DLD1 (cell line): ENCODE data around the gene TYRO3.

Experiments
- in situ Hi-C: cut with HindIII; loops from 2 replicates; pipeline ENCODE4 v1.10.0; 2017; ENCODE audit warnings: low sequenced_read_pairs

TYRO3 gene

GRCh38 chr15:41599061-41599460, 40.0 kb downstream of the TYRO3 start:
- in situ Hi-C loops, result no loop called here

GRCh38 chr15:41603411-41603935, 44.5 kb downstream of the TYRO3 start:
- in situ Hi-C loops, result no loop called here

GRCh38 chr15:41603941-41604911, 45.2 kb downstream of the TYRO3 start:
- in situ Hi-C loops, result no loop called here

GRCh38 chr15:41605566-41605965, 46.6 kb downstream of the TYRO3 start:
- in situ Hi-C loops, result no loop called here

- in situ Hi-C loops, result no loop called here
Measured at GRCh38 chr15:41606997-41607396, 48.0 kb downstream of the TYRO3 start.

- in situ Hi-C loops, result no loop called here
Measured at GRCh38 chr15:41609123-41609522, 50.1 kb downstream of the TYRO3 start.

- in situ Hi-C loops, result no loop called here
Measured at GRCh38 chr15:41610048-41610447, 51.0 kb downstream of the TYRO3 start.

- in situ Hi-C loops, result no loop called here
Measured at GRCh38 chr15:41620536-41621199, 61.7 kb downstream of the TYRO3 start.

- in situ Hi-C loops, result no loop called here
Measured at GRCh38 chr15:41621200-41622193, 62.5 kb downstream of the TYRO3 start.

GRCh38 chr15:41622901-41623300, 63.9 kb downstream of the TYRO3 start:
- in situ Hi-C loops, result no loop called here

- in situ Hi-C loops, result no loop called here
Measured at GRCh38 chr15:41627203-41627602, 68.2 kb downstream of the TYRO3 start.

- in situ Hi-C loops, result no loop called here
Measured at GRCh38 chr15:41629463-41629862, 70.5 kb downstream of the TYRO3 start.

GRCh38 chr15:41629883-41630282, 70.9 kb downstream of the TYRO3 start:
- in situ Hi-C loops, result no loop called here

- in situ Hi-C loops, result no loop called here
Measured at GRCh38 chr15:41630616-41631217, 71.7 kb downstream of the TYRO3 start.

GRCh38 chr15:41631880-41632470, 73.0 kb downstream of the TYRO3 start:
- in situ Hi-C loops, result no loop called here
